OCI-LY3 (cell line): ENCODE results near the gene PRMT2.
"Not testable (repeated sequence)": the region's sequence is repeated elsewhere in the genome, so short reads cannot be mapped to it uniquely, and the experiment has no call there.

Source experiments
- EZH2phosphoT487 ChIP-seq: fragments of 200-600 bp; shearing (Covaris generic); IDR thresholded peaks from 2 replicates; pipeline ENCODE4 v1.6.1; 2018; ENCODE audit warnings: antibody characterized with exemption, mixed run types, low read depth
- TF ChIP-seq, protein P1 (sequence below): fragments of 200-600, 300-600 bp; sonication (generic); IDR thresholded peaks from 2 replicates; pipeline ENCODE4 v1.5.1; 2014; ENCODE audit warnings: antibody characterized with exemption, low read length, low read depth

DNA sequence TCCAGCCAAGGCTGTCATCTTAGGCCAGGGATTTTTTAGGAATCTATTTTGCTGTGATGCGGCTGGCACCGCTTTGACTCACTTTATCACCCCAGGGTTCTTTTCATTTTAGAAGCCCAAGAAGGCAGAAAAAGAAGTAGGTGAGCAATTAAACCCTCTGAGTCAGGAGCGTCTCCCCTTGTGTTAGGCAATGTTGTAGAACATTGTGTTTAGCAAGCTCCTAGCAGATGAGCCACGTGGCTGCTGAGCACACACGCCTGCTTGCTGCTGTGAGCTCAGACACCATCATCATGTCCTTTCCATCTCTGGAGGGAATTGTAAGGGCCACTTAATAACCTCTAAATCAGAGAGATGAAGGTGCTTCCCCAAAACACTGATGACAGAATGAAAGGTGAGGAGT, 46.1 kb downstream of the PRMT2 start:
- TF ChIP-seq, protein P1, sequence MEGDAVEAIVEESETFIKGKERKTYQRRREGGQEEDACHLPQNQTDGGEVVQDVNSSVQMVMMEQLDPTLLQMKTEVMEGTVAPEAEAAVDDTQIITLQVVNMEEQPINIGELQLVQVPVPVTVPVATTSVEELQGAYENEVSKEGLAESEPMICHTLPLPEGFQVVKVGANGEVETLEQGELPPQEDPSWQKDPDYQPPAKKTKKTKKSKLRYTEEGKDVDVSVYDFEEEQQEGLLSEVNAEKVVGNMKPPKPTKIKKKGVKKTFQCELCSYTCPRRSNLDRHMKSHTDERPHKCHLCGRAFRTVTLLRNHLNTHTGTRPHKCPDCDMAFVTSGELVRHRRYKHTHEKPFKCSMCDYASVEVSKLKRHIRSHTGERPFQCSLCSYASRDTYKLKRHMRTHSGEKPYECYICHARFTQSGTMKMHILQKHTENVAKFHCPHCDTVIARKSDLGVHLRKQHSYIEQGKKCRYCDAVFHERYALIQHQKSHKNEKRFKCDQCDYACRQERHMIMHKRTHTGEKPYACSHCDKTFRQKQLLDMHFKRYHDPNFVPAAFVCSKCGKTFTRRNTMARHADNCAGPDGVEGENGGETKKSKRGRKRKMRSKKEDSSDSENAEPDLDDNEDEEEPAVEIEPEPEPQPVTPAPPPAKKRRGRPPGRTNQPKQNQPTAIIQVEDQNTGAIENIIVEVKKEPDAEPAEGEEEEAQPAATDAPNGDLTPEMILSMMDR, result not testable (repeated sequence)
- not testable (repeated sequence) for TF ChIP-seq EZH2phosphoT487
